ENCODE results near the gene CDH4.

Gene CDH4

GRCh38 chr20:61597996-61598395 lies 345.9 kb downstream of the CDH4 start:
- DNase-seq = no peak

- DNase-seq = no peak
Observed at GRCh38 chr20:61598586-61598985, 346.5 kb downstream of the CDH4 start.

- peak in 5 of 56 donors; percentile 5 to 47 (median 19) for DNase-seq
Observed at GRCh38 chr20:61599061-61599531, 347.0 kb downstream of the CDH4 start.

DNA sequence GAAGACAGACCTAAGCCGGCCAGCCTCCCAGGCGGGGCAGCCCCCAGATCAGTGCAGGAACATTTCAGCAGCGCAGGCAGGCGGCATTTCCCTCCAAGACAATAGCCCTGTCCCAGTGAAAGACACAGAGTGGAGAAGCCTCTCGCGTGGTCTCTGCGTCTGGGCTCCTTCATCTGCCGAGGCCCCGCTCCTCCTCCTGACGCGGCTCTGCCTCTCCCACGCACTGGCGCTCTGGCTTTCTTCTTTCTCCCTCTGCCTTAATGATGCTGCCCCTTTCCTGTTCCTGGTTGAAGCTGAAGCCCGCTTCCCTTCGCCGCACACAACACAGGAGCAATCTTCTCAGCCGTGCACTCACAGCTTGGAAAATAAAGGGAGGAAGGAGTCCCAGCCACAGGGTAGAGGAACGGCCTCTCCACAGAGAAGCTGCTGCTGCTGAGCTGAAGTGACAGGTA lies 347.5 kb downstream of the CDH4 start:
- DNase-seq = peak in 1 of 56 donors; percentile 7

DNA sequence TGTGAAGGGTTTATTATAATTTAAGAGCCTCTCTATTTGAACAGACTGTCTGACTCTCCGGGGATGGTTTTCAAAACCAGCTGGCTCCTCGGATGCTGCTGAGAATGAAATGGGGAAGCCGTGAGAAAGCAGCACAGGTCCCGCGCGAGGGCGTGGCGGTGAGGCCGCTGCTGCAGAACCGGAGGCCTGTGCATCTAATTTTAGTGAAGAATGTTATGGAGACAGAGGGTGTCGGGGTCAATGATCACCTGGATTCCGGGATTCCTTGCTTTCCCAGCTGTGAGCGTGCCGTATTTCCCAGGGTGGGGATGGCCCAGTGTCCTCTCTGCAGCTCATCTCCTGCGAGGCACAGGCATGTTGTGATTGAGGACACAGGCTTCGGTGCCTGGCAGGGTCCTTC lies 348.0 kb downstream of the CDH4 start:
- no peak for DNase-seq

DNA sequence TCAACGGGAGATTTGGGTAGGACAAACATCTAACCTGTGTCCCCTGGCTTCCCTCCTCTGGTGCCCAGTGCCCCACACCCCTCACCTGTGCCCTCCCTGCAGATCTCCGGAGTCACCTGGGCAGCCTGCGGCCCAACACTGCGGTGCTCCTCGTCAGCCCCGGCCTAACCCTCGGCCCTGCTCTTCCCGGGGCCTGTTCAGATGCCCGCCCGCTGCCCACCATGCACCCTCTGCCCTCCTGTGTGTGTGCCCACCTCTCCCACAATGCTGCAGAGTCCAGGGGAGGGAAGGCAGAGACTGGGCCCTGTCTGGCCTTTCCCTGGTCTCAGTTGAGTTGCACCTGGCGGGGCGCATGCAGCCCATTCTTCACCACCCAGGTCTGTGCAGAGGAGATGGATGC lies 349.3 kb downstream of the CDH4 start:
- DNase-seq = no peak

DNA sequence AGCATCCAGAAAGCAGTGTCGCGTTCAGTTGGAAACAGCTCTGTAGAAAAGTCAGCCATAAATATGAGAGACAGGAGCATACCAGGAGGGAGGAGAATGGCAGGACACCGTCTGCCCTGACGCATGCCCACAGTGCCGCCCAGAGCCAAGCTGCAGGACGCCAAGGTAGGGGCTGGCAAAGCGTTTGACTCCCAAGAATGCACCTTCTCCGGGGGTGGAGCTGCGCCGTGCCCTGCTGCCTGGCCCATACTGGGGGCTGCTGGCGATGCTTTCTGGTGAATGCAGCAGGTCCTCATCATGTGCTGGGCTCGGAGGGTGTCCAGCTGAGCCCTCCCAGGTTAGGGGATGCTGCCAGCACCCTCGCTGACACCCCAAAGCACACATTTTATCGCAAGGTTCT lies 349.8 kb downstream of the CDH4 start:
- DNase-seq = no peak

- DNase-seq = no peak
Observed at GRCh38 chr20:61603715-61604114, 351.7 kb downstream of the CDH4 start.

GRCh38 chr20:61604549-61604948 lies 352.5 kb downstream of the CDH4 start:
- no peak for DNase-seq

DNA sequence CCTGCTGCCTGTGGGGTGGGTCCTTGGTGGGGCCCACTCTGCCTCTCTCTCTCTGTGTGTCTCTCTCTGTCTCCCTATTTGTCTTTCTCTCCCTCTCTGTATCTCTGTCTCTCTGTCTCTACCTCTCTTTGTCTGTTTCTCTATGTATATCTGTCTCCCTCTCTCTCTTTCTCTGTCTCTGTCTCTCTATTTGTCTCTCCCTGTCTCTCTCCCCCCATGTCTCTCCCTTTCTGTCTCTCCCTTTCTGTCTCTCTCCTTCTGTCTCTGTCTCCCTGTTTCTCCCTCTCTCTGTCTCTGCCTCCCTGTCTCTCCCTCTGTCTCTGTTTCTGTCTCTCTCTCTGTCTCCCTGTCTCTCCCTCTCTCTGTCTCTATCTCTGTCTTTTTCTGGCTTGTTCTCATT lies 353.2 kb downstream of the CDH4 start:
- DNase-seq = no peak

GRCh38 chr20:61605862-61606557 lies 353.9 kb downstream of the CDH4 start:
- DNase-seq = no peak

DNA sequence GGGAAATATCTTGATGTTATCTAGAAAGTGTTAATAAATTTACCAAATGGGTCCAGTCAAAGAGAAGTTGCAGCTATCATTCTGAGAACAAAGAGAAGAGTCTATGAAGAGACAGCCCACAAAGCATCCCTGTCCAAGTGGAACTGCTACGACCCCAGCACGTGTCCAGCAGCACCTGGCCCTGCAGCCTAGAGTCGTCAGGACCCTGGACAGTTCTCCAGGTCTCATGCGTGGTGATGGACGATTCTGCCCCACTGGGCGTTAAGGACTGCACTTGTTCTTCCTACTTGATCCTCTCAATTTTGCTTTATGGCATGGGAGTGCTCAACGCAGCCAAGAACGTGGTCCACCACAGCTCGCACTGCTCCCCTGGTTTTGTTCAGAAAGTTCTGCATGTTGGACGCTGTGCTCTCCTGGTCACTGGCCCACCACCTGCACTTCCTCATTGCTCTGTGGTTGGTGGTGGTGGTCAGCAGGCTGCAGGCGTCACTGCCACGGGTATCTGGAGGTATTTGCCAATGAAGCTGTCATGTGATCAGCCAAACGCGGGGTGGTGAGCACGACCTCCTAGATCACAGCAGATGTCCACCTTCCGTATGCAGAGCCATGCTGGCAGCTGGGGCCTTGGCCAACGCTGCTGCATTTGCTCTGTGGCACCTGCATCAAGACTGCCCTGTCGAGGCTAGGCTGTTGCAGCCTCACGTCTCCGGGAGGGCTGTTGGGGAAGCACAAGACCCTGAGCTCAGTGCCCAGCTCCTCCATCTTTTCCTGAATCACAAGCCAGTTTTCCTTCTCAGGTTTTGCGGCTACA lies 356.4 kb downstream of the CDH4 start:
- DNase-seq = no peak

DNA sequence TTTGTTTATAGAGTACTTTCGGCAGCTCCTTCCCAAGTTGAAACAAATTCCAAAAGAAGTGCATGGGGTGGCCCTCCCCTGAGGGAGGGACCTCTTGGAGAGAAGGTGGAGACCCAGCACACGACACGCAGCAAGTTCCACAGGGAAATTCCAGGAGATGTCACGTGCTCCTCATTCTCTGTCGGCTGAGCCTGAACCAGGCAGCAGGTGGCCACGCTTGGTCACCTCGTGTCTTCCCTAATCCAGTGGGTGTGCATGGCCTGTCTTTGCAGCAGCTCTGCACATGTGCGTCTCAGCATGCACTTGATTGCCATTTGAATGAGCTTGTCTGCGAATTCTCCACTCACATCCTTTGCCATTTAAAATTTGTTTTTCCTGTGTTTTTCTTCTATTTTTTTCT lies 357.4 kb downstream of the CDH4 start:
- no peak for DNase-seq

DNA sequence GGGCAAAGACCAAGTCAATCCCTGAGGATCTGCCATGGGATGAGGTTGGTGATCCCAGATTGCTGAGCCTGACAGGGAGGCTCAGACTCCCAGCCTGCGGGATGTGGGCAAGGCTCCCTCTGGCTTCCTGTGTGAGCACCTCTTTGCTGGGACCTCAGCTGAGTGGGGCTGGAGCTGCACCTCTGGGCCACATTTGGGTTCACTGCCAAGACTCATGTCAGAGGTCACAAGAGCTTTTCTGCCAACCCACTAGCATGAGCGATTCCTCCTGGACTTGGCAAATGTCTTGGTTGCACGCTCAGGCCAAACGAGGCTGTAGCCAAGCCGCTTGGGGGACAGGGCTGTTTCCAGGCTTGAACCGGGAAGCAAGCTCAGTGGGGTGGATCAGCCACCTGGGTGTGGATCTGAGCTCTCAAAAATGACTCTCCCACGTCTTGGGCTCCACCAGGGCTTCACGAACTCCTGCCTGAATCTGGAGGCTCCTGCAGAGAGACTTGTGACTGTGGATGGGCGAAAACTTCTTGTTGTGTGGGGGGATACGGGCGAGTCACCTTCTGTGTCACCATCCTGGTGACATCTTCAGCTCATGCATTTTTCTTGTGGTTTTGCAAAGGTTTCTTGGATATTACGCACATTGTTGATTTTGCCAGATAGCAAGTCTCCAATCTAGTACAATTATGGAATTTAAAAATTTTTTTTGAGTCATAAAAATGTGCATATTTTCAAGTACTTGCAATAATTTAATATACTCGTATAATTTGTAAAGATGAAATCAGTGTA lies 359.5 kb downstream of the CDH4 start:
- no peak for DNase-seq

GRCh38 chr20:61613917-61614705 lies 362.1 kb downstream of the CDH4 start:
- no peak for DNase-seq

DNA sequence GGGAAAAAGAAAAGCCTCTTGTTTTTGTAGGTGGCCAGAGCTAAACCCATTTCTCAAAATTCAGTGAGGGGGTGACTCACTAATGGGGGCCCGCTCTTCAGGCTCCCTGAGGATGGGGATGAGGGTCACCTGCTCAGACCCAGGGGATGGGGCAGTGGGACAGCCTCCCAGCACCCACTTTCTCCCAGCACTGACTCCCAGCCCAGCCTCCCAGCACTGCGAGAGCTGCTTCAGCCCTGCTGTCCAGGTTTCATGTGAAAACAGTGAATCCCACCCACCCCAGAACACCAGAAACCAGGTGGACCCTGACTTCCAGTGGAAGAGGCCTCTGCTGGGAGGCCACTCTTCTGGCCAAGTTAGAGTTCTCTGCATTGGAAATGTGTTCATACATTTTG lies 362.6 kb downstream of the CDH4 start:
- DNase-seq = no peak

DNA sequence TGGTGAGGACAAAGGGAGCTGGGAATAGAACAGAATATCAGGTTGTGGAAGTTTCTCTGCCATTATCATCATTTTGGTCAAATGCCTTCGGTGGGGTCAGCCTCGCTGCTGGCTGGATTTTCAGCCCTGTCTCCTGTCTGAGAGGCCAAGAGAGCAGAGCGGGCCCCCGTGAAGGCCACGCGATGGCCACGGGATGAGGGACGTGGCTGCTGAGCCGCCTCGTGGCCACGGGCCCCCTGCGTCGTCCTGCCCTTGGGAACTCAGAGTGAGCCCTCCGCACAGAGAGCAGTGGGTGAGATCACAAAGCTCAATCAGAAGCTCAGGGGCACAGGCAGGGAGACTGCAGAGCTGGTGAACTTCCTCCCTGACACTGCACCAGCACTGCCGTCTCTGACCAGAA lies 363.7 kb downstream of the CDH4 start:
- no peak for DNase-seq

DNA sequence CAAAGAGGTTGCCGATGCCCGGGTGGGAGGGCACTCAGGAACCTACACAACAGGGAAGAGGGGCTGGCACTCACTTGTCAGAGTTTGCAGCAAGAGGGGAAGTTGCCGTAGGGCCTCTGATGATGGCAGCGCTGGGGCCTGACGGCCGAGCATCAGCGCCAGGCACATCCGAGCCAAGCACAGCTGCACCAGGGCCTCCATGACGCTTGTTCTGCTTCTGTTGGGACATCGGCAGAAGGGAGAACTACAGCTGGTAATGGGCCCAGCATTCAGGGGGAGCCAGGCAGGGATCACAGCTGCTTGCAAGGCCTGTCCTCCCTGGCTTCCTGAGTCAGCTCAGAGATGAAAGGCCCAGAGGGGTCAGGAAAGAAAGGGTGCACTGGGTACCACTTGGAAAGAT lies 367.7 kb downstream of the CDH4 start:
- DNase-seq = peak in 22 of 56 donors; percentile 9 to 64 (median 30)

- no peak for DNase-seq
Observed at GRCh38 chr20:61620174-61620573, 368.1 kb downstream of the CDH4 start.

- peak in 21 of 56 donors; percentile 2 to 58 (median 24) for DNase-seq
Observed at GRCh38 chr20:61621035-61621730, 369.1 kb downstream of the CDH4 start.
